Measurements from ENCODE around the gene TTLL6.

DNA sequence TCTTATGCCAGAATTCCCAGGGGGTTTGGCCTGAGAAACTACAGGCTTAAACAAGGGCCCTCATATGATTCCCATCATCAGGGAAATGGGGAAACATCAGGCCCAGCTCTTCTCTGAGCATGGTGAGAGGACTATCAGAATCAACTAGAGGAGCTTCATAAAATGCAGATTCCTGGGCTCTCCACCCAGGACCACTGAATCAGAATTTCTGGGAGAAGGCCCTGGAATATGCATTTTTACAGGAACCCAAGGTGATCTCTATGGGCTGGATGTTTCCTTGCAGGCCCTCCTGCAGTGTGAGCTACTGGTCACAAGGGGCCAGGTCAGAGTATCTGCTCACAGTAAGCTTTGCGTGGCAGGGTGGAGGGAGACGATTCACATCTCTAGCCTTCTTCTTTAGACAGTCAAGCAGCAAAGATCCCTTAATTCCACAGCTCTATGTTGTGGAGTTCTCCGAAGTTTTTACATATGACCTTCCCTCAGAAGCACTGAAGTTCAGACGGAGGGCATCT is 49.7 kb downstream of the TTLL6 start:
- TF ChIP-seq, protein P1, sequence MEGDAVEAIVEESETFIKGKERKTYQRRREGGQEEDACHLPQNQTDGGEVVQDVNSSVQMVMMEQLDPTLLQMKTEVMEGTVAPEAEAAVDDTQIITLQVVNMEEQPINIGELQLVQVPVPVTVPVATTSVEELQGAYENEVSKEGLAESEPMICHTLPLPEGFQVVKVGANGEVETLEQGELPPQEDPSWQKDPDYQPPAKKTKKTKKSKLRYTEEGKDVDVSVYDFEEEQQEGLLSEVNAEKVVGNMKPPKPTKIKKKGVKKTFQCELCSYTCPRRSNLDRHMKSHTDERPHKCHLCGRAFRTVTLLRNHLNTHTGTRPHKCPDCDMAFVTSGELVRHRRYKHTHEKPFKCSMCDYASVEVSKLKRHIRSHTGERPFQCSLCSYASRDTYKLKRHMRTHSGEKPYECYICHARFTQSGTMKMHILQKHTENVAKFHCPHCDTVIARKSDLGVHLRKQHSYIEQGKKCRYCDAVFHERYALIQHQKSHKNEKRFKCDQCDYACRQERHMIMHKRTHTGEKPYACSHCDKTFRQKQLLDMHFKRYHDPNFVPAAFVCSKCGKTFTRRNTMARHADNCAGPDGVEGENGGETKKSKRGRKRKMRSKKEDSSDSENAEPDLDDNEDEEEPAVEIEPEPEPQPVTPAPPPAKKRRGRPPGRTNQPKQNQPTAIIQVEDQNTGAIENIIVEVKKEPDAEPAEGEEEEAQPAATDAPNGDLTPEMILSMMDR (IDR thresholded peaks at IDR 0.05): no peak
- no peak for TF ChIP-seq POLR2A (IDR thresholded peaks at IDR 0.05)
